Peyer's patch (tissue), 4 donors: ENCODE results near the gene CHMP4B. TPM values are rescaled to one million over a fixed set of nuclear protein-coding genes. Genes with fewer than 3 reads are reported as not detected.
A peak's percentile ranks its signal among the peaks of the same experiment; 100 is the strongest.

Experiments
- DNase-seq, 3 donors: peaks; one replicate each; pipeline ENCODE4 v3.0.0-alpha.2; 2017 to 2019
- H3K27ac ChIP-seq, 4 donors: fragments of 200-600 bp; sonication (generic); one replicate each; pipeline ENCODE4 v1.5.1; 2016 to 2019
- H3K27me3 ChIP-seq, 2 donors: fragments of 200-600 bp; sonication (generic); one replicate each; pipeline ENCODE4 v1.5.1; 2019
- H3K36me3 ChIP-seq, 3 donors: fragments of 200-600 bp; sonication (generic); one replicate each; pipeline ENCODE4 v1.5.1; 2016 to 2019
- H3K4me1 ChIP-seq, 4 donors: fragments of 200-600 bp; sonication (generic); one replicate each; pipeline ENCODE4 v1.5.1; 2016 to 2019
- H3K4me3 ChIP-seq, 4 donors: fragments of 200-600 bp; sonication (generic); 1 replicate in 3 of 4; 2 replicates in 1 of 4; pipeline ENCODE4 v1.5.1; 2016 to 2019; ENCODE audit warnings: mild to moderate bottlenecking in 1 of 4
- H3K9me3 ChIP-seq, 4 donors: fragments of 200-600 bp; sonication (generic); one replicate each; pipeline ENCODE4 v1.5.1; 2016 to 2019; ENCODE audit warnings: mild to moderate bottlenecking in 1 of 4
- POLR2A ChIP-seq, 2 donors: fragments of 450-650 bp; IDR thresholded peaks; one replicate each; pipeline ENCODE4 v1.5.1; 2017; ENCODE audit warnings: antibody characterized with exemption in 2 of 2, mild to moderate bottlenecking in 2 of 2, moderate library complexity in 2 of 2
- total RNA-seq, 4 donors: library from RNA; depleted of rRNA; stranded (reverse); fragments of >200 nt; gene quantifications; one replicate each; pipeline ENCODE4 v1.1.0, GENCODE V29; 2016
- TF ChIP-seq, protein P1 (sequence below), 6 experiments: fragments of 450-650 bp in 4 of 6; fragments of 200-600 bp in 2 of 6; sonication (generic) in 1 of 6; IDR thresholded peaks; one replicate each; pipeline ENCODE4 v1.5.1; 2017 to 2019; ENCODE audit warnings: antibody characterized with exemption in 6 of 6, mild to moderate bottlenecking in 3 of 6, moderate library complexity in 1 of 6

The CHMP4B gene
- total RNA-seq, 4 donors from 2014 or later, result 80.0 to 137 (median 111) TPM

DNA sequence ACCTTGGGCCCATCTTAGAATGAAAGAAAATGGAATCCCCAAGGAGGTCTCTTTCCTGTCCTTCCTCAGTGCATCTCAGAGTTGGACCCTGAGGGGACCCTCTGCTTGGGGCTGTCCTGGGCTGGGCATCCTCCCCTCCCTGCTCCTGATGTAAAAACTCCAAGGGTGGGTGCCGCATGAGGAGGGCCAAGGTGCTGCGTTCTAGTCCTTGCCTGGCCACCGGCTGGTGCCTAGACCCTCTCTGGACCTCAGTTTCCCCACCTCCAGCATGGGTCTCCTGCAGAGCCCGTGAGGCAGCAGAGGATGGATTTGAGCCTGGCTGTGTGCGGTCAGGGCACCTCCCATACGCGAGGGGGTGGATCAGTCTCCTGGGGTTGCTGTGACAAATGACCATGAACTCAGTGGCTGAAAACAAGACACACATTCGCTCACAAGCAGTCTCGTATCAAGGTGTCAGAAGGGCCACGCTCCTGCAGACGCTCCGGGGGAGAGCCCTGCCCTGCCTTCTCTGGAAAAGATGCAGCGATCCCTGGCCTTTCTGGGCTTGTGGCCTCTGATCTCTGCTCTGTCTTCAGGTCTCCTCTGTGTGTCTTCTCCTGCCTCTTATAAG, 54.7 kb downstream of the CHMP4B start:
- no peak for DNase-seq
- Histone ChIP-seq H3K27ac (no peak overlapping the region), H3K4me1 (peaks cover 0 to 8% (median 3%) of the 10 kb centered on the region in 4 donors), H3K4me3 (no peak overlapping the region), H3K27me3 (no peaks in the 10 kb centered on the region), H3K9me3 (no peaks in the 10 kb centered on the region), H3K36me3 (no peaks in the 10 kb centered on the region)
- TF ChIP-seq POLR2A (IDR thresholded peaks at IDR 0.05), result no peak
- TF ChIP-seq, protein P1, sequence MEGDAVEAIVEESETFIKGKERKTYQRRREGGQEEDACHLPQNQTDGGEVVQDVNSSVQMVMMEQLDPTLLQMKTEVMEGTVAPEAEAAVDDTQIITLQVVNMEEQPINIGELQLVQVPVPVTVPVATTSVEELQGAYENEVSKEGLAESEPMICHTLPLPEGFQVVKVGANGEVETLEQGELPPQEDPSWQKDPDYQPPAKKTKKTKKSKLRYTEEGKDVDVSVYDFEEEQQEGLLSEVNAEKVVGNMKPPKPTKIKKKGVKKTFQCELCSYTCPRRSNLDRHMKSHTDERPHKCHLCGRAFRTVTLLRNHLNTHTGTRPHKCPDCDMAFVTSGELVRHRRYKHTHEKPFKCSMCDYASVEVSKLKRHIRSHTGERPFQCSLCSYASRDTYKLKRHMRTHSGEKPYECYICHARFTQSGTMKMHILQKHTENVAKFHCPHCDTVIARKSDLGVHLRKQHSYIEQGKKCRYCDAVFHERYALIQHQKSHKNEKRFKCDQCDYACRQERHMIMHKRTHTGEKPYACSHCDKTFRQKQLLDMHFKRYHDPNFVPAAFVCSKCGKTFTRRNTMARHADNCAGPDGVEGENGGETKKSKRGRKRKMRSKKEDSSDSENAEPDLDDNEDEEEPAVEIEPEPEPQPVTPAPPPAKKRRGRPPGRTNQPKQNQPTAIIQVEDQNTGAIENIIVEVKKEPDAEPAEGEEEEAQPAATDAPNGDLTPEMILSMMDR (IDR thresholded peaks at IDR 0.05), result no peak

DNA sequence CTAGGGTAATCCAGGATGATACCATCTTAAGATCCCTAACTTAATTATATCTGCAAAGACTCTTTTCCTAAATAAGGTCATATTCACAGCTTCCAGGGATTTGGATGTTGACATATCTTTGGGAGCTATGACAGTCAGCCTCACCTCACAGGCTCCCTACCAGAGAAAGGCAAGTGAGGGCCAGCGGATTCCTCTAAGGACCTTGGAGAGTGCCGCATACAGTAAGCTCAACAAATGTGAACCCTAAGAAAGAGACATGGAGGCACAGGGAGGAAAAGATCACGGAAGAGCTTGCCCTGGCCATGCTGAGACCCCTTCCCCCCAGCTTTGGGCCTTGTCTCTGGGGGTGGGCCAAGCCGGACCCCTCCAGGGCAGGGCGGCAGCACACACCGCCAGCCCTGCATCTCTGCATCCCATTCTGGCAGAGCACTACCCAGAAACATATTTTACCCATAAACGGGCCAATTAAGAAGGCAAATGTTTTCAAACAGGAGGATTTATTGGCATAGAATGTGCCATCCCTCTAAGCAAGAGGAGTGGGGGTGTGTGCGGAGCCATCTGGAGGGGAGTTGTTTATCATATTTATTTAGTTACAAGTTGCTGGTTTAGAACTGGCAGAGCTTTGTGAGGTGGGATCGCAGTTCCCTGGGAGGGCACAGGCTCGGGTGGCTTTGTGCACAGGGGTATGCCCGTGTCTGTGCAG, 55.4 kb downstream of the CHMP4B start:
- no peak for DNase-seq
- no peak for TF ChIP-seq POLR2A (IDR thresholded peaks at IDR 0.05)
- TF ChIP-seq, protein P1 (IDR thresholded peaks at IDR 0.05), result no peak
- H3K4me1 ChIP-seq, result peaks cover 0 to 8% (median 4%) of the 10 kb centered on the region in 4 donors
- H3K9me3 ChIP-seq, result no peaks in the 10 kb centered on the region
- no peak overlapping the region for H3K4me3 ChIP-seq
- H3K27ac ChIP-seq, result no peak overlapping the region
- no peaks in the 10 kb centered on the region for H3K27me3 ChIP-seq
- no peaks in the 10 kb centered on the region for H3K36me3 ChIP-seq

DNA sequence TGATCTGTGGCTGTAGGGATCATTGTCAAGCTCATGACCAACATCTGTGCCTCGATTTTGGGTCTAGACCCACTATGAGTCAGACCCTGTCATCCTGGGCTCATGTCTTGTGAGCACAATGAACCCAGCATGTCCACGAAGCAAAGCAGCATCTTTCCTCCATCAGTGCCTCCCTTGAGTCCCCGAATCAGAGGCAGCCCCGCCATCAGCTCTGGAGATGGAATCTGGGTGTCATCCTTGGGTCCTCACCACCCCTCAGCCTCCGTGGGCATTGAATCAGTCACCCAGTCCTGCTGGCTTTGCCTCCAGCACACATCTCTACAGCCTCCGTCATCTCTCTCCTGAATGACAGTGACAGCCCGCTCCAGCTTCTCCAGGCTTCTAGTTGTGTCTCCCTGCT, 56.9 kb downstream of the CHMP4B start:
- no peaks in the 10 kb centered on the region for H3K27me3 ChIP-seq
- no peak overlapping the region for H3K27ac ChIP-seq
- H3K36me3 ChIP-seq, result no peaks in the 10 kb centered on the region

DNA sequence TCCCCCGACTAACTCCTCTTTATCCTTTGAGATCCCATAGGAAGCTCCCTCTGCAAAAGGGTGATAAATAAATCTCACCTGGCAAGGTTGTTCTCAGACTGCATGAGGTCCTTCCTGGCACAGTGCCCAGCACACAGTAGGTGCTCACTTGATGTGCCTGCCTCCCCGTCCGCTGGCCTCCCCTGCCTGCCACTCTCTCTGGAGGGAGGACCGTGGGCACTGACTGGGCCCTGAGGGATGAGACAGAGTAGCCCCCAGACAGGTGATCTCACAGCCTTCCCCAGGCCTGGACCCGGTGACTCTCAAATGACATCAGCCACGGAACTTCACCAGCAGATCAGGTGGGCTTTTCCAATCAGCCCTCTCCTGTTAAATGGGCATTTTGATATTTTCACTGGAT, 57.4 kb downstream of the CHMP4B start:
- Histone ChIP-seq H3K4me3 (no peak overlapping the region), H3K27ac (no peak overlapping the region), H3K4me1 (peaks cover 0 to 4% (median 0%) of the 10 kb centered on the region in 4 donors), H3K36me3 (no peaks in the 10 kb centered on the region), H3K27me3 (no peaks in the 10 kb centered on the region), H3K9me3 (no peaks in the 10 kb centered on the region)
- no peak for DNase-seq
- no peak for TF ChIP-seq POLR2A (IDR thresholded peaks at IDR 0.05)
- TF ChIP-seq, protein P1 (IDR thresholded peaks at IDR 0.05), result no peak

More for the DNA sequence above, 56.9 kb downstream of the CHMP4B start:
- Histone ChIP-seq H3K4me3 (no peak overlapping the region), H3K9me3 (no peaks in the 10 kb centered on the region), H3K4me1 (peaks cover 0 to 4% (median under 1%) of the 10 kb centered on the region in 4 donors)
- TF ChIP-seq, protein P1 (IDR thresholded peaks at IDR 0.05), result no peak
- TF ChIP-seq POLR2A (IDR thresholded peaks at IDR 0.05), result no peak
- peak in 1 of 3 donors; percentile 15 for DNase-seq

DNA sequence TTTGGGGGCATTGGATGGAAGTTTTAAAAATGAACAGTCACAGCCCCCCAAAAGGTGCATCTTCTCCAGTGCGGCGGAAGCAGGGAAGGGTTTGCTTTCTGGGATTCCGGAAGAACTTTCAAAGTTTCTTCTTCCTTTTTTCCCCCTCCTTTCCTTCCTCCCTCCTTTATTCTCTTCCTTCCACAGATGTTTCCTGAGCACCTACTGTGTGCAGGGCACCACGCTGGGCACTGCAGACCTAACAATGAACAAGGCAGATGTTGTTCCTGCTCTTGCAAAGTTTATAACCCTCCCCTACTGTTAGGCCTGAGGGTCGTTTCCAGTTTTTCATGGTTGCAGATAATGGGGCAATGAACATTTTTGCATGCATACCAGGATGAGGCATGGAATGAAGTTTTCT, 58.1 kb downstream of the CHMP4B start:
- Histone ChIP-seq H3K4me1 (peaks cover 0 to 4% (median 0%) of the 10 kb centered on the region in 4 donors), H3K4me3 (no peak overlapping the region), H3K27ac (no peak overlapping the region), H3K9me3 (no peaks in the 10 kb centered on the region), H3K36me3 (no peaks in the 10 kb centered on the region), H3K27me3 (no peaks in the 10 kb centered on the region)
- TF ChIP-seq POLR2A (IDR thresholded peaks at IDR 0.05), result no peak
- TF ChIP-seq, protein P1 (IDR thresholded peaks at IDR 0.05), result no peak
- no peak for DNase-seq
